ENCODE results near the gene SAMD11.

The SAMD11 gene

GRCh38 chr1:962381-963300 is 38.9 kb downstream of the SAMD11 start:
- no peak for DNase-seq (ENCODE audit: low read depth)

- DNase-seq (ENCODE audit: low read depth), result no peak
These were observed 39.6 kb downstream of the SAMD11 start for GRCh38 chr1:963301-963651.

GRCh38 chr1:963746-964525 is 40.2 kb downstream of the SAMD11 start:
- no peak for DNase-seq (ENCODE audit: low read depth)

GRCh38 chr1:964691-965525 is 41.2 kb downstream of the SAMD11 start:
- DNase-seq (ENCODE audit: low read depth), result no peak

GRCh38 chr1:965526-966134 is 41.9 kb downstream of the SAMD11 start:
- DNase-seq (ENCODE audit: low read depth), result no peak

GRCh38 chr1:966135-966703 is 42.5 kb downstream of the SAMD11 start, which contains the start of gene PLEKHN1:
TSS of gene PLEKHN1 (plus strand) at chr1:966482. CDS start at chr1:966532, 50 bp downstream.
- DNase-seq (ENCODE audit: low read depth), result no peak

GRCh38 chr1:966704-967300 is 43.1 kb downstream of the SAMD11 start:
- DNase-seq (ENCODE audit: low read depth), result peak; percentile 83

GRCh38 chr1:967466-968343 is 44.0 kb downstream of the SAMD11 start:
- no peak for DNase-seq (ENCODE audit: low read depth)

GRCh38 chr1:969260-969855 is 45.6 kb downstream of the SAMD11 start:
- DNase-seq (ENCODE audit: low read depth), result no peak

GRCh38 chr1:970242-970972 is 46.7 kb downstream of the SAMD11 start:
- no peak for DNase-seq (ENCODE audit: low read depth)

- no peak for DNase-seq (ENCODE audit: low read depth)
These were observed 47.4 kb downstream of the SAMD11 start for GRCh38 chr1:970973-971730.

- no peak for DNase-seq (ENCODE audit: low read depth)
These were observed 48.2 kb downstream of the SAMD11 start for GRCh38 chr1:971751-972506.

GRCh38 chr1:972726-973458 is 49.2 kb downstream of the SAMD11 start:
- DNase-seq (ENCODE audit: low read depth), result no peak

- no peak for DNase-seq (ENCODE audit: low read depth)
These were observed 50.0 kb downstream of the SAMD11 start for GRCh38 chr1:973459-974292.

GRCh38 chr1:974293-974640 is 50.5 kb downstream of the SAMD11 start:
- no peak for DNase-seq (ENCODE audit: low read depth)
